Stimulated activated CD4-positive, alpha-beta T cell treated with anti-CD3 and anti-CD28 coated beads, Interleukin-12 subunit alpha, Interleukin-12 subunit beta, amount 100 ng/mL, for 4 hours (primary cell): ENCODE measurements around the gene SMYD3.

Experiments
- DNase-seq: peaks from one replicate; pipeline ENCODE4 v3.0.0-alpha.2; 2020

Gene SMYD3

DNA sequence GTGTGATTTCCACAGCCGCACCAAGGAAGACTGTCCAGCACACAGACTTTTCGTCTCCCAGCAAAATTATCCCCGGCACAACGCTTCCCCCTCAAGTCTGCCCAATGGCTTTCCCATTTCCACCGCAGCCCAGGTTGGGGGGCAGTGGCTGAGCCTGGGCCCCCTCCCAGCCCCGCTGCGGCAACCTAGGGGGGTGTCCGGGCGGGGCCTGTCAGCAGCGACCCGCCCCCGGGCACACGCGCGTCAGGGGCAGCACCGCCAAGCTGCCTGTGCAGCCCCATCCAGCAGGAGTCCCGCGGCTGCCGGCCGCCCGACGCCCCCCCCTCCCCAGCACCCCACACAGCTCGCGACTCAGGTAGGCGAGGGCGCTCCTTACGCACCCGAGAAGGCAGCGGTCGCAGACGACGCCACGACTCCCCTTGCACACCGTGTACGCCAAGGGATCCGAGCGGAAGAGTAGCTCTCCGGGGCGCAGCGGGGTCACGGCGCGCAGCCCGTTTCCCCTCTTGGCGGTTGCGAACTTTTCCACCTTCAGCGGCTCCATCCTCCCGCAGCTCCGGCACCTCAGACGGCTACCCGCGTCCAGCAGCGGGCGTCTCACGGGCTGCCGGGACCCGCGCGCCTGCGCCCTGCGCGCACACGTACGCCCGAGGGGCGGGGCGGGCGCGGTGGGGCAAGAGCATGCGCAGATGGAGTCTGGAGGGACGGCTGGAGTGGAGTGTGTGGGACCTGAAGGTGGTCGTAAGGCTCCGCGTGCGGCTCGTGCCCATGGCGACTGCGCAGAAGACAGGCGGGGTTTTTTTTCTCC is at the start of gene SMYD3:
Gene SMYD3 (minus strand): TSS at position 606 of the 808 bp plus-strand sequence.
- DNase-seq, result peak; percentile 71

DNA sequence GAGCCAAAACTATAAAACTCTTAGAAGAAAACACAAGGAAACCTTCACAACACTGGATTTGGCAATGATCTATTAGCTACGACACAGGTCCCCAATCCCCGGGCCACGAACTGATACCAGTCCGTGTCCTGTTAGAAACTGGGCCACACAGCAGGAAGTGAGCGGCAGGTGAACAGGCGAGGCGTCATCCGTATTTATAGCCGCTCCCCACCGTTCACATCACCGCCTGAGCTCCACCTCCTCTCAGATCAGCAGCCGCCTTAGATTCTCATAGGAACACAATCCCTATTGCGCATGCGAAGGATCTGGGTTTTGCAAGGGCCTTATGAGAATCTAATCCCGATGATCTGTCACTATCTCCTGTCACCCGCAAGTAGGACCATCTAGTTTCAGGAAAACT is 47.1 kb upstream of the SMYD3 start:
- no peak for DNase-seq

- no peak for DNase-seq
Measured at GRCh38 chr1:246552110-246552509, 45.0 kb upstream of the SMYD3 start.

- DNase-seq, result no peak
Measured at GRCh38 chr1:246550402-246550801, 43.3 kb upstream of the SMYD3 start.

DNA sequence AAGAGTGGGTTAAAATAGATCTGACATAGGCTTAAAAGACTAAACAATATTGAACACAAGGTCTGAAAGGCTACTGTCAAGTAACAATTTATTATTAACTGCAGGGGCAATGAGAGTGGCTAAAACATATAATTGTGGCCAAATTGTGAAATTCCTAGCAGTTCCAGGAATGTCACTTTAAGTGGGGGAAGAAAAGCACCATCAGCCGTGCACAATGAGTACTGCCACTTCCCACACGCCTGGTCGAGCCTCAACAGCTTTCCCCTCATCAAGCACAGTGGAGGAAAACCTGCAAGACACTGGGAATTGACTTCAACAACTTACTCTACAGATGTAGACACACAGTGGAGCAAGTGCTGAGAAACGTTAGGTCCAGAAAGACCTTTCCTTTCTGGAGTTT is 42.6 kb upstream of the SMYD3 start:
- DNase-seq, result no peak

GRCh38 chr1:246544001-246544400 is 36.9 kb upstream of the SMYD3 start:
- no peak for DNase-seq

GRCh38 chr1:246540738-246541491 is 33.8 kb upstream of the SMYD3 start:
- no peak for DNase-seq

DNA sequence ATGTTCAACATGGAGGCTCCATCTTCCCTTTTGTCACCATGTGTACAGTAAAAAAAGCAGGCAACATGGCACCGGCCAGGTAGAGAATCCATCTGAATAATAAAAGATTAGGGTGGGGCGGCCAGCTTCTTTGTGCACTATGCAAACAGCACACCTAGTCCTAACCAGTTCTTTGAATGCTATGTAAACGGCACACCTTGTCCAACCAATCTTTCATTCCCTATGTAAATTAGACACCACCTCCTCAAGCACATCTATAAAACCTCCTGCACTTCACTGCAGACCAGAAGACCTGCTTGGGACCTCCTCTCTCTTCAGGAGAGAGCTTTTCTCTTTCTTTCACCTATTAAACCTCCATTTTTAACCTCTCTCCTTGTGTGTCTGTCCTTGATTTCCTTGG is 30.8 kb upstream of the SMYD3 start:
- DNase-seq, result no peak

DNA sequence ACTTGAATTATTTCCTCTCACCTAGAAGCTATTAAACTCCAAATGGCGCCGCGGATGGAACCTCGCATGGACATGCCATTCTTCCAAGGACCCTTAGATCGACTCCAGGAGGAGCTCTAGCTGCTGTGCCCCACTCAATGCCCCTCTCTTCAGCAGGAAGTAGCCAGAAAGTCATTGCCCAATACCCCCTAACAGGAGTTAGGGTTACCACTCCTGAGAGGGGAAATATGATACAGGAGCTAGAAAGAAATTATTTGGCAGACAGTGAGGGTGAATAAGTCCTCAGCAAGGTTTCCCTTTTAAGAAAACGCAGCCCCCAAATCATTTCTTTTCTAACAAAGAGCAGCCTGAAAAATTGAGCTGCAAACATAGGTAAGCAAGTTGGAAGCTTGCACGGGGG is 30.4 kb upstream of the SMYD3 start:
- no peak for DNase-seq

GRCh38 chr1:246534114-246534513 is 27.0 kb upstream of the SMYD3 start:
- DNase-seq, result no peak

GRCh38 chr1:246533371-246533905 is 26.4 kb upstream of the SMYD3 start:
- no peak for DNase-seq

DNA sequence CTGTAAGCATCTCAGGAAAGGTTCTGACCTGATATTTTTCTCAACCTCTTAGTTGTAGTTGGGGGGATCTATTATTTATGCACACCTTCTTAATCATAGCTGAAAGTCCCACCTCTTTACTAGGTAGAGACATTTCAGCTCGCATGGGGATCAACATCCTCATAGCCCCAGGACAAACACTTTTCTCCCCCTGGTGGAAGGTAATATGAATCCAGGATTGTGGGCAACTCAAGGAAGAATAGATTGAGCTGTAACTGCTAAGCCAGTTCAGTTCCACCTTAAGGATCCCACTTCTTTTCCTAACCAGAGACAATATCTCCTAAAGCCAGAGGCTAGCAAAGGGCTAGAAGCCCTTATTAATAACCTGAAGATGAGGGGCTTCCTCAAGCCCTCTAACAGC is 25.4 kb upstream of the SMYD3 start:
- DNase-seq, result no peak

DNA sequence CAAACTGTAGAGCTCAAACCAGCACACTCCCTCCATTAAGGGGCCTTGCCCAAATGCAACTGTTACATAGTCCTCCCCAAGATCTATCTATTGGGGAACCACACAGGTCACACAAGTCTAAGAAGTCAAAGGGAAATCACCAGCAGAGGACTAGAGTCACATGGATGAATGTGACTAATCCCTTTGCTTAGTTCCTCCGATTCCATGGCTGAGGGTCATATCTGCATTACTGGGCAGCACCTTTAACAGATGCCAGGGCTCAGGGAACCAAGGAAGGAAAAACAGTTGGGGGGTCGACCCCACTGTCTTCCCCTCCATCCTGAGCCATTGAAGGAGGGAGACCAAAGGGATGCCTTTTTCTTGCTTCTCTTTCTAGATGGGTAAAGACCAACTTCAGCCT is 23.4 kb upstream of the SMYD3 start:
- no peak for DNase-seq

DNA sequence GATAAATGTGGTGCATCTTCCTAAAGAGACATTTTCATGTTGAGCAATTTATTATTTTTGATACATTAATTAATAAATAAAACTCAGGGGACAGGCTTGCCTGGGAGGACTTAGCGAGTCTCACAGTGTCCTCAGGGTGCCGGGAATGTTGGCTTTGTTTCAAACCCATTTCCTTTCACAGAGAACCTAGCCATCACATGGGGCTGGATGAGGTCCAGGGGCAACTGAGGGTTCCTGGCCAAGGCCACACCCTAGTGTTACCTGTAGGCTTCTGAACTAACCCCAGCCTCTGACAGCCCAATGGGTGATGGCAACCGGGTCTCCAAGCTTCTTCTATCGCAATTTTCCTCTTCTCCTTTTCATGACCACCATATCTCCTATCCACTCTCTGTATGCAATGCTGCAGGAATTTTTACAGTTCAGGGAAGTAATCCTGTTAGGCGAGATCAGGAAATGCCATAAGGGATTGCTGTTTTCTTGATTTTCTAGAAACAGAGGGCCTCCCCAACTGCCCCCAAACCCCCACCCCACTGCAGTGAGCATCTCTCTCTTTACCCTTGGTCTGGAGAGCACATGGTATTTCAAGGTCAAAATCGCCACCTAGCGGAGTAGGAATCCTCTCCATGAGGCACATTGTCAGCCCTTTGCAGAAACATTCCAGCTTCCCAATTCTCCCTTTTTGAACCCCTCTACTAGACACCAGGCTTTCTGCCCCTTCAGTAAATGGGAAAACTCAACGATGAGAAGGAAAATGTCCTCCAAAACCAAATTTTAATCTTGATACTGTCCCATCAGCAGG is 22.1 kb upstream of the SMYD3 start:
- DNase-seq, result no peak

- DNase-seq, result no peak
Measured at GRCh38 chr1:246527402-246528088, 20.5 kb upstream of the SMYD3 start.

DNA sequence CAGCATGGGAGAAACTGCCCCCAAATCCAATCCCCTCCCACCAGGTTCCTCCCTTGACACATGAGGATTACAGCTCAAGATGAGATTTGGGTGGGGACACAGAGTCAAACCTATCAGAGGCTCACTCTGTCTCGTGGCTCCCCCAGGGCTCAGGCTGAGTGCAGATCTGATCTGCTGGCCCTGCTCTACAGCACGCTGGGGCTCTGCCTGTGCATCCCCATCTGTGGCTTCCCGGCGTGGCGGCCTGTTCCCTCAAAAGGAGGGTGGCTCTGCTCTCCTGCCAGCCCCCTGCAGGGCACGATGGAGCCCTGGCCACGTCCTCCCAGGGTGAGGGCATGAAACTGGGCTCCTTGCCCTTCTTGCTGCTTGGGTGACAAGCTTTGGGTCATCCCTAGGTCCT is 19.8 kb upstream of the SMYD3 start:
- DNase-seq, result no peak

- DNase-seq, result no peak
Measured at GRCh38 chr1:246526380-246526779, 19.3 kb upstream of the SMYD3 start.

DNA sequence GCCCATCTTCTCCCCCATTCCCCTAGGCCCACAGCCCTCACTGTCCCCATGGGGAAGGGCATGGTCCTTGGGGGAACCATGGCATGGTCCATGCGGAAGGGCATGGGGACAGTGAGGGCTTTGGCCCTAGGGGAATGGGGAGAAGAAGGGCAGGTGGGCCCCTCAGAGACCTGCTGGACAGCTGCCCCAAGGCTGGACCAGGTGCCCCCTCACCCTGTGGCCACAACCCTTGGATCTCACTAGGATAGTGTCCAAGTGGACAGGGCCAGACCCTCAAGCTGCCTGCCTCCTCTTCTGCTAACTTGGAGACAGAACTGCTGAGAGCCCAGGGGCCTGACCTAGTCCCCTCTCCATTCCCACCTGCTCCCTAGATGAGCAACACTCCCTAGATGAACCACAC is 12.4 kb upstream of the SMYD3 start:
- DNase-seq, result no peak

DNA sequence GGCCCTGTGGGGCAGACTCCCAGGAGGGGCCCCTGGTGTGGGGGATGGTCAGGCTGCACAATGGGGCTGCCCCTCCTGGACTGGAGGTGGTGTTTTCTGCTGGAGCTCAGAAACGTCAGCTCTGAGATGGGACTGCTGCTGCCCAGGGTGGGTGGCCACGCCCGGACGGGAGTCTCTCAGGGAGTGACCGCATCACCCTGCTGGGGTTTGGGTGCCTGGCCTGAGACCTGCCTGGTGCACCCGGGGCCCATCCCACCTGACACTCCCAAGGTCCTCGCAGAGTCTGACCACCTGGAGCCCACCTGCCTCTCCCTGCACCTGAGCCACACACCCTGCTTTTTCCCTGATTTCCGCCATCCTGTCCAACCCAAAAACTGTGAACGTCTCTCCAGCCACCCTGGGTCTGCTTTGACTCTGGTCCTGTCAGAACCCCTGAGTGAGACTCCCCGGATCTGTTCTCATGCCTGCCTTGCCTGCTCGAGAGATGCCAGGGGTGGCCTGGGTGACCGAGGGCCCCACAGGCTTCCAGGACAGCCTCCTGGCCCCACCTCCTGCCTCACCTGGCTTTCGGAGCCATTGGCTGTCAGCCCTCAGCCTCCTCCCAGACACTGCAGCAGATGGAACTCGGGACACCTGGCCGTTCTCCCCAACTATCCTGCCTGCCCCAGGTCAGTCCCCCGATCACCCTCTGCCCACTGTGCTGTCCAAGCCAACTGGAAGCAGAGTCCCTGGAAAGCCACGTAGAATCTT is 11.6 kb upstream of the SMYD3 start:
- DNase-seq, result no peak

DNA sequence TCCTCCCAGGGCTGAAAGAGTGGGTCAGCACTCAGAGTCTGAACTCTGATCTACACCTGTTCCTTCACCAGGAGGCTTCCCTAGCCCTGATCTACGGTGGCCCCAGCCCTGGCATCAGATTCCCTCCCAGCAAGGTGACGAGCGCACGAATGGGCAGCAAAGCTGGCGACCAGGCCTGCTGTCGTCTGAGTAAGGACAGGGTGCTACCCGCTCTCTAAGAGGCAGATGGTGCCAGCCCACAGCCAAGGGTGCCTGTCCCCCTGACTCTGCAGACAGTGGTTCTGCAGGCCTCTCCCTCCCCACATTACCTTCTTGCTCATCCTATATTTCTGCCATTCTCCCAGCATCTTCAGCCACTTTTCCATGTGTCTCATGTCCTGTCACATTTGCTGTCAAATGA is 10.3 kb upstream of the SMYD3 start:
- DNase-seq, result no peak

- no peak for DNase-seq
Measured at GRCh38 chr1:246516126-246516525, 9.0 kb upstream of the SMYD3 start.
